Fibroblast of lung (primary cell): ENCODE data around the gene TRIP6. TPM values are rescaled to one million over a fixed set of nuclear protein-coding genes. Genes with fewer than 3 reads are reported as not detected.
"Not testable (repeated sequence)": the region's sequence is repeated elsewhere in the genome, so short reads cannot be mapped to it uniquely, and the experiment has no call there.

ENCODE experiments used
- DNase-seq, 2 donors: peaks; one replicate each; pipeline versions ENCODE4 v3.0.0 to v3.0.0-alpha.2; 2010; ENCODE audit warnings: low read depth in 2 of 2
- H2AFZ ChIP-seq: 2 replicates; pipeline ENCODE4 v1.5.1; 2012; ENCODE audit warnings: low read length, control low read depth, inconsistent platforms
- H3K27ac ChIP-seq: 2 replicates; pipeline ENCODE4 v1.5.1; 2011; ENCODE audit warnings: low read length, control low read depth; ENCODE audit not compliant: insufficient read depth
- H3K27me3 ChIP-seq: 2 replicates; pipeline ENCODE4 v1.5.1; 2011; ENCODE audit warnings: mild to moderate bottlenecking, low read length; ENCODE audit not compliant: control insufficient read depth, insufficient read depth
- H3K36me3 ChIP-seq: 2 replicates; pipeline ENCODE4 v1.5.1; 2011; ENCODE audit warnings: low read length; ENCODE audit not compliant: control insufficient read depth, insufficient read depth
- H3K4me1 ChIP-seq: 2 replicates; pipeline ENCODE4 v1.5.1; 2011; ENCODE audit warnings: low read length; ENCODE audit not compliant: control insufficient read depth, insufficient read depth; ENCODE audit errors: extremely low read depth
- H3K4me2 ChIP-seq: 2 replicates; pipeline ENCODE4 v1.5.1; 2011; ENCODE audit warnings: low read length, control low read depth; ENCODE audit not compliant: insufficient read depth; ENCODE audit errors: extremely low read depth
- H3K4me3 ChIP-seq, 4 experiments: fragments of 200-600 bp in 1 of 4; sonication (generic) in 1 of 4; replicated peaks in 1 of 4; 2 replicates each; pipeline ENCODE4 v1.5.1; 2011 to 2016; ENCODE audit warnings: low read length in 4 of 4, low read depth in 3 of 4, mild to moderate bottlenecking in 3 of 4, control low read depth in 2 of 4, inconsistent platforms in 1 of 4, mixed read lengths in 1 of 4; ENCODE audit not compliant: insufficient read depth in 1 of 4; ENCODE audit errors: control extremely low read depth in 1 of 4
- H3K79me2 ChIP-seq: 2 replicates; pipeline ENCODE4 v1.5.1; 2012; ENCODE audit warnings: mild to moderate bottlenecking, low read length, inconsistent platforms; ENCODE audit not compliant: control insufficient read depth, insufficient read depth
- H3K9ac ChIP-seq: 2 replicates; pipeline ENCODE4 v1.5.1; 2011; ENCODE audit warnings: mild to moderate bottlenecking, low read length, control low read depth; ENCODE audit not compliant: insufficient read depth
- H3K9me3 ChIP-seq: 2 replicates; pipeline ENCODE4 v1.5.1; 2012; ENCODE audit warnings: low read depth, low read length; ENCODE audit not compliant: control insufficient read depth, insufficient read depth
- H4K20me1 ChIP-seq: 2 replicates; pipeline ENCODE4 v1.5.1; 2011; ENCODE audit warnings: low read length; ENCODE audit not compliant: control insufficient read depth, insufficient read depth; ENCODE audit errors: extremely low read depth
- EZH2 ChIP-seq: IDR thresholded peaks from 2 replicates; pipeline ENCODE4 v1.5.1; 2012; ENCODE audit warnings: low read length, control low read depth, mild to moderate bottlenecking; ENCODE audit errors: missing control alignments
- polyA plus RNA-seq, 2 donors: library from polyadenylated mRNA; depleted of rRNA in 1 of 2; stranded (reverse) in 1 of 2; unstranded in 1 of 2; fragments of >200 nt; gene quantifications; 2 replicates each; pipeline ENCODE4 v1.2.1, GENCODE V29; 2011 to 2012; ENCODE audit warnings: missing spikeins in 1 of 2
- total RNA-seq: library from RNA; depleted of rRNA; stranded (reverse); fragments of >200 nt; gene quantifications from 2 replicates; pipeline ENCODE4 v1.2.1, GENCODE V29; 2014
- TF ChIP-seq, protein P1 (sequence below), 2 donors: IDR thresholded peaks in 1 of 2; conservative IDR thresholded peaks in 1 of 2; 1 replicate in 1 of 2; 2 replicates in 1 of 2; pipeline ENCODE4 v1.5.1; 2011 to 2012; ENCODE audit warnings: low read length in 2 of 2, control low read depth in 1 of 2, inconsistent platforms in 1 of 2, low read depth in 1 of 2, mild to moderate bottlenecking in 1 of 2

TRIP6 gene
- total and polyA plus RNA-seq, 2 donors (not counting 1 experiment from before 2014, with no cell fraction given) = 76.2 to 96.1 TPM

DNA sequence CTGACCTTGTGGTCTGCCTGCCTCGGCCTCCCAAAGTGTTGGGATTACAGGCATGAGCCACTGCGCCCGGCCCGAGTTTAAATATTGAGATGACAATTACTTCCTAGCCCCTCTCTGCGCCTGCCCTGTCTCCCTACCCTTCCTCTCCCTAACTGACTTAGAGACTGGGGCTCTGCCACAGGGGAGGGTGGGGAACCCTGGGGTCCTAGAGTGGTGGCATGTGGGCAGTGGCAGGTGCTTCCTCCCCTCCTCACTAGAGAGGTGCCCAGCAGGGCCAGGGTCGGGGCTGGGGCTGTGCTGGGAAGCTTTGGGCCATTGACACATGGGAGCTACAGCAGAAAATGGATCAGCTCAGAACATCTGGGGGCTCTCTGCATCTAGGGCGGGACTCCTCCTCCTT, 35.5 kb downstream of the TRIP6 start:
- H3K36me3 ChIP-seq = no peaks in the 10 kb centered on the region
- no peak for DNase-seq
- H4K20me1 ChIP-seq = no peaks in the 10 kb centered on the region
- H3K27me3 ChIP-seq = peaks cover 13% of the 10 kb centered on the region
- H3K27ac ChIP-seq = no peak overlapping the region
- H3K4me1 ChIP-seq = no peaks in the 10 kb centered on the region
- TF ChIP-seq, protein P1, sequence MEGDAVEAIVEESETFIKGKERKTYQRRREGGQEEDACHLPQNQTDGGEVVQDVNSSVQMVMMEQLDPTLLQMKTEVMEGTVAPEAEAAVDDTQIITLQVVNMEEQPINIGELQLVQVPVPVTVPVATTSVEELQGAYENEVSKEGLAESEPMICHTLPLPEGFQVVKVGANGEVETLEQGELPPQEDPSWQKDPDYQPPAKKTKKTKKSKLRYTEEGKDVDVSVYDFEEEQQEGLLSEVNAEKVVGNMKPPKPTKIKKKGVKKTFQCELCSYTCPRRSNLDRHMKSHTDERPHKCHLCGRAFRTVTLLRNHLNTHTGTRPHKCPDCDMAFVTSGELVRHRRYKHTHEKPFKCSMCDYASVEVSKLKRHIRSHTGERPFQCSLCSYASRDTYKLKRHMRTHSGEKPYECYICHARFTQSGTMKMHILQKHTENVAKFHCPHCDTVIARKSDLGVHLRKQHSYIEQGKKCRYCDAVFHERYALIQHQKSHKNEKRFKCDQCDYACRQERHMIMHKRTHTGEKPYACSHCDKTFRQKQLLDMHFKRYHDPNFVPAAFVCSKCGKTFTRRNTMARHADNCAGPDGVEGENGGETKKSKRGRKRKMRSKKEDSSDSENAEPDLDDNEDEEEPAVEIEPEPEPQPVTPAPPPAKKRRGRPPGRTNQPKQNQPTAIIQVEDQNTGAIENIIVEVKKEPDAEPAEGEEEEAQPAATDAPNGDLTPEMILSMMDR (conservative IDR thresholded peaks at IDR 0.05 in 1 of 2, IDR thresholded peaks at IDR 0.05 in 1 of 2; ENCODE audit: low read depth in 1 of 2, low read length in 2 of 2) = no peak
- no peak for TF ChIP-seq EZH2
- no peak overlapping the region for H3K4me2 ChIP-seq
- no peak overlapping the region for H2AFZ ChIP-seq
- H3K4me3 ChIP-seq = no peak overlapping the region
- no peaks in the 10 kb centered on the region for H3K79me2 ChIP-seq
- H3K9me3 ChIP-seq = no peaks in the 10 kb centered on the region
- H3K9ac ChIP-seq = no peak overlapping the region

- Histone ChIP-seq H3K27me3 (no peaks in the 10 kb centered on the region), H3K4me1 (no peaks in the 10 kb centered on the region), H3K4me2 (no peak overlapping the region), H2AFZ (no peak overlapping the region), H3K9ac (no peak overlapping the region), H4K20me1 (no peaks in the 10 kb centered on the region), H3K9me3 (no peaks in the 10 kb centered on the region), H3K79me2 (no peaks in the 10 kb centered on the region), H3K27ac (no peak overlapping the region), H3K36me3 (no peaks in the 10 kb centered on the region), H3K4me3 (no peak overlapping the region)
- TF ChIP-seq EZH2 = no peak
- TF ChIP-seq, protein P1 (conservative IDR thresholded peaks at IDR 0.05 in 1 of 2, IDR thresholded peaks at IDR 0.05 in 1 of 2; ENCODE audit: low read depth in 1 of 2, low read length in 2 of 2) = no peak
- no peak for DNase-seq
These were observed 41.3 kb downstream of the TRIP6 start for GRCh38 chr7:100908512-100908911.

DNA sequence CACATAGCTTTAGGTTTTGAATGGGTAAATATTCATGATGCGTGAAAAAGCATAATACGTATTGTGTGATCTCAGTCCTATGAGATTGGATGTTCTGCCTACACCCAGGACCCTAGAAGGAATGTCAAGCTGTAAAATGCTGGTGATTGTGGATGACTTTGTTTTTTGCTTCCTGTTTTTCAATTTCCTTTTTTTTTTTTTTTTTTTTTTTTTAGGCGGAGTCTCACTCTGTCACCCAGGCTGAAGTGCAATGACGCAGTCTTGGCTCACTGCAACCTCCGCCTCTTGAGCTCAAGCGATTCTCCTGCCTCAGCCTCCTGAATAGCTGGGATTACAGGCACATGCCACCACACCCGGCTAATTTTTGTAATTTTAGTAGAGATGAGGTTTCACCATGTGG, 43.3 kb downstream of the TRIP6 start:
- H3K4me3 ChIP-seq, H3K79me2 ChIP-seq, H4K20me1 ChIP-seq, H3K27ac ChIP-seq, H3K9ac ChIP-seq, H3K36me3 ChIP-seq, H3K27me3 ChIP-seq, H3K9me3 ChIP-seq, H3K4me2 ChIP-seq, H2AFZ ChIP-seq, DNase-seq, H3K4me1 ChIP-seq: not testable (repeated sequence)
